ENCODE measurements around the gene DPP6.

Gene DPP6

DNA sequence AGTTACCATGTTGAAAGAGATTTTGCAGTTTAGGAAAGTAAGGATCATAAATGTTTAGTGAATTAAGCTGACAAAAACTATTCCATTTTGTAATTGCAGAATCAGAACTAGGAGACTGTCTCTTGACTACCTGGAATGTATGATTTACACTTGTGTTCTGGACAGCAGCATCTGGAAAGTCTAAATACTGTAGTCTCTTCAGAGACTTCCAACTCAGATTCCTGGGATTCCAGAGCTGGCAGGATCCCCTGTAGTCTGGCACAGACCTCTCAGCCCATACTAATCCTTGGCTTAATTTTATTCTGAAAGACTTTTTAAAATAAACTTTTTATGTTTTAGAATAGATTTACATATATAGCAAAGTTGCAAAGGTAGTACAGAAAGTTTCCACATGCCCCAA lies 452.7 kb downstream of the DPP6 start:
- ChIA-PET CTCF (no interaction called here), POLR2A (no interaction called here)
- TF ChIP-seq ARNT (IDR thresholded peaks at IDR 0.05) = no peak
- no peak for TF ChIP-seq BHLHE40 (IDR thresholded peaks at IDR 0.05; ENCODE audit: borderline replicate concordance)
- TF ChIP-seq CTBP1 (IDR thresholded peaks at IDR 0.05; ENCODE audit: borderline replicate concordance) = no peak
- TF ChIP-seq L3MBTL2 (conservative IDR thresholded peaks at IDR 0.05) = no peak
- no peak for TF ChIP-seq SP1 (IDR thresholded peaks at IDR 0.05)
- TF ChIP-seq ELF4 (IDR thresholded peaks at IDR 0.05) = no peak
- no peak for TF ChIP-seq HDGF (IDR thresholded peaks at IDR 0.05; ENCODE audit: borderline replicate concordance)
- TF ChIP-seq, protein P1, sequence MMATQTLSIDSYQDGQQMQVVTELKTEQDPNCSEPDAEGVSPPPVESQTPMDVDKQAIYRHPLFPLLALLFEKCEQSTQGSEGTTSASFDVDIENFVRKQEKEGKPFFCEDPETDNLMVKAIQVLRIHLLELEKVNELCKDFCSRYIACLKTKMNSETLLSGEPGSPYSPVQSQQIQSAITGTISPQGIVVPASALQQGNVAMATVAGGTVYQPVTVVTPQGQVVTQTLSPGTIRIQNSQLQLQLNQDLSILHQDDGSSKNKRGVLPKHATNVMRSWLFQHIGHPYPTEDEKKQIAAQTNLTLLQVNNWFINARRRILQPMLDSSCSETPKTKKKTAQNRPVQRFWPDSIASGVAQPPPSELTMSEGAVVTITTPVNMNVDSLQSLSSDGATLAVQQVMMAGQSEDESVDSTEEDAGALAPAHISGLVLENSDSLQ (IDR thresholded peaks at IDR 0.05) = no peak
- TF ChIP-seq NFRKB (IDR thresholded peaks at IDR 0.05) = no peak
- TF ChIP-seq FOXM1 (IDR thresholded peaks at IDR 0.05; ENCODE audit: borderline replicate concordance) = no peak
- TF ChIP-seq SUZ12 (IDR thresholded peaks at IDR 0.05) = no peak
- TF ChIP-seq ZNF384 (IDR thresholded peaks at IDR 0.05) = no peak

DNA sequence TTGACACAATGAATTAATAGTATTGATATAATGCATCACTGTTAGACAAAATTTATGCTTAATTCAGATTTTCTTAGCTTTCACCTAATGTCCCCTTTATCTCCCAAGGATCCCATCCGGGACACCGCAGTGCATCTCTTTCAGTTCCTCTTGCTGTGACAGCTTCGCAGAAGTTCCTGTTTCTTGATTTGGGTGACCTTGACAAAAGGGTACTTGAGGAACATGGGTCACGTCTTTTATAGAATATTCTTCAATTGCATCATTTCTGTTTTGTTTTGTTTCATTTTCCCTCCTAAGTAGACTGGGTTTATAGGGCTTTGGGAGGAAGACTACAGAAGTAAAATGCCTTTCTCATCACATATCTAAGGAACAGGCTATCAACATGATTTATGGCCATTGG lies 453.2 kb downstream of the DPP6 start:
- POLR2A ChIA-PET = no interaction called here
- TF ChIP-seq LEF1 (IDR thresholded peaks at IDR 0.05; ENCODE audit: borderline replicate concordance) = no peak
- no peak for TF ChIP-seq FOXM1 (IDR thresholded peaks at IDR 0.05; ENCODE audit: borderline replicate concordance)
- TF ChIP-seq, protein P1 (IDR thresholded peaks at IDR 0.05) = no peak
- no peak for TF ChIP-seq ZNF384 (IDR thresholded peaks at IDR 0.05)
- TF ChIP-seq HDGF (IDR thresholded peaks at IDR 0.05; ENCODE audit: borderline replicate concordance) = no peak
- no peak for TF ChIP-seq FOXK2 (IDR thresholded peaks at IDR 0.05)
- no peak for TF ChIP-seq NFRKB (IDR thresholded peaks at IDR 0.05)
- no peak for TF ChIP-seq TARDBP (IDR thresholded peaks at IDR 0.05)
- TF ChIP-seq ELF4 (IDR thresholded peaks at IDR 0.05) = no peak
- no peak for TF ChIP-seq BHLHE40 (IDR thresholded peaks at IDR 0.05; ENCODE audit: borderline replicate concordance)
- no peak for TF ChIP-seq ARNT (IDR thresholded peaks at IDR 0.05)
- TF ChIP-seq SUZ12 (IDR thresholded peaks at IDR 0.05) = no peak
- DNase-seq (ENCODE audit: extremely low spot score) = no peak
- CTCF ChIA-PET = no interaction called here

More for the DNA sequence above, 452.7 kb downstream of the DPP6 start:
- no peak for DNase-seq (ENCODE audit: extremely low spot score)

DNA sequence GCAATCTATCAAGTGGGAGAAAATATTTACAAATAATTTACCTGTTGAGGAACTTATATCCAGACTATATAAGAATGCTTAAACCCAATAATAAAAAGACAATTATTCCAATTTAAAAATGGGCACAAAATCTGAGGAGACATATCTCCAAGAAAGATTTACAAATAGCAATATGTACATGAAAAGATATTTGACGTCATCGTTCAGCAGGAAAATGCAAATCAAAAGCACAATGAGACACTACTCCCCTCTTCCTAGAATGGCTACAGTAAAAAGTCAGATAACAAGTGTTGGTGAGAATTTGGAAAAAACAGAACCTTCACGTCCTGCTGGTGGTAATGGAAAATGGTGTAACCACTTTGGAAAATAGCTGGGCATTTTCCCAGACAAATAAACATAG lies 457.0 kb downstream of the DPP6 start:
- no peak for TF ChIP-seq NFRKB (IDR thresholded peaks at IDR 0.05)

DNA sequence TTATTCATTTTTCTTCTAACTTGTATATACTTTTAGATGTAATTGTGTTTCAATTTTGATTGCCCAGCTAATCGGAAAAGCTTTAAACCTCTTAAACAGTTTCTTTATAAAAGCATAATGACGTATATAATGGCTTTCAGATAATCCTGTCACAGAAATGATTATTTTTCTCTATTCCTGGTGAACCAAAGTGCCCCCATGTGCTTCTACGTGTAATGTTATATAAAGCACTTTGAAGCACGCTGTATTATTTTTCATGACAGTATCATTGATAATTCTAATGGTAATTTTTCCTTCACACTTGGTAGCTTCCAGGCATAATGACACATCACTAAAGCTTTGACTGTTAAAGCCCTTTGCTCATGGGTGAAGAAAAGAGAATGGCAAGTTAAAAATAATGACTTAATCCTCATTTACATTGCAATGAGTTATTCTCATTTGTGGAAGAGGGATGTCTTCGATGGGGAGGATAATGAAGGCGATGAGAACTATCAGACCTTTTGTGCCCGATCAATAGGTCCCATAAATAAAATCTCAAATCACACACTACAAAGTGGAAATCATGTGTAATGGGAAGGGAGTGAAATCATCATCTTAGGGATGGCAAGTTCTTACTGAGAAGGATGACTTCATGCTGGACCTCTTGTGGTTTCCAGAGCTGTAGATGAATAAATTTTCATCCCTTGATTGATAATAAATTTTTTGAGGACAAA lies 460.1 kb downstream of the DPP6 start:
- TF ChIP-seq BHLHE40 (IDR thresholded peaks at IDR 0.05; ENCODE audit: borderline replicate concordance) (no peak), ZNF384 (IDR thresholded peaks at IDR 0.05) (no peak), SUZ12 (IDR thresholded peaks at IDR 0.05) (no peak), LEF1 (IDR thresholded peaks at IDR 0.05; ENCODE audit: borderline replicate concordance) (no peak), FOXA1 (IDR thresholded peaks at IDR 0.05) (no peak), HDGF (IDR thresholded peaks at IDR 0.05; ENCODE audit: borderline replicate concordance) (no peak), ARNT (IDR thresholded peaks at IDR 0.05) (no peak)
- POLR2A ChIA-PET = no interaction called here
- CTCF ChIA-PET = interaction anchor here (0.6 kb wide), 1 partner anchor 35 kb away, joined by 3 read pairs; no protein-coding TSS in a partner anchor
- DNase-seq (ENCODE audit: extremely low spot score) = no peak

More for the DNA sequence above, 457.0 kb downstream of the DPP6 start:
- ChIA-PET CTCF (no interaction called here), POLR2A (no interaction called here)
- no peak for DNase-seq (ENCODE audit: extremely low spot score)

DNA sequence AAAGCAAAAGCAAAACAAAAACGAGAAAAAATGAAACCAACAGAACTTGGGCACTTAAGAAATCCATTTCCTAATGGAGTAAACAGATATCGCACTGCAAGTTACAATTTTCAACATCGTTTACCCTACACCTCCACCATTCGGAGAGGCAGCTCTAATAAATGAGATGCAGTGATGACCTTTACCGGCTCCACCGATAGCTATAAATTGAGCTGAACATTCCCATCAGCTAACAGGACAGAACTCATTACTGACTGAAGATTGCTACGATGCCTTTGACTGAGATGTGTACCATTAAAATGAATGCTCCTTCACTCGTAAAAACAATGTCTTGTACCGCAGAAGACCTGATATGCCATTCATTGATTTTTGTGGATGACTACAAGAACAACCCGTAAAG lies 465.6 kb downstream of the DPP6 start:
- no peak for DNase-seq (ENCODE audit: extremely low spot score)
- POLR2A ChIA-PET = no interaction called here
- CTCF ChIA-PET = no interaction called here
- TF ChIP-seq, protein P1 (IDR thresholded peaks at IDR 0.05) = no peak
- TF ChIP-seq L3MBTL2 (conservative IDR thresholded peaks at IDR 0.05) (no peak), TARDBP (IDR thresholded peaks at IDR 0.05) (no peak), ELF4 (IDR thresholded peaks at IDR 0.05) (no peak), CTBP1 (IDR thresholded peaks at IDR 0.05; ENCODE audit: borderline replicate concordance) (no peak), FOXK2 (IDR thresholded peaks at IDR 0.05) (no peak), BHLHE40 (IDR thresholded peaks at IDR 0.05; ENCODE audit: borderline replicate concordance) (no peak), HDGF (IDR thresholded peaks at IDR 0.05; ENCODE audit: borderline replicate concordance) (no peak), ZNF384 (IDR thresholded peaks at IDR 0.05) (no peak)

DNA sequence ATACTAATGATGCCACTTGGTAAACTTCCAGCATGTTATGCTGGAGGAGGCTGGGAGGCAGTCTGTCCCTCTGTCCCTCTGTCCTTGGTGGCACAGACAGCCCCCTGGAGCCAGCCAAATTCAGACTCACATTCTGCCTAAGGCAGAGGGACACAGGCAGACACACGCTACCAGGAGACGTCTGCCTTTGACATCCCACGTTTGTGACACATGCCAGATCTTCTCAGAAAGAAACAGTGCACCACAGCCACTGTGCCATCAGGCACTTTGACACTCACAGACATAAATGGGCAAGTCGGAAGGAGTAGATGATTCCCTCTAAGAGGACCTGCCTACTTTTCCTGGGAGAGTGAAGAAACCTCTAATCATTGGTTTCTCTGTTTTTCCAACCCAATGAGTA lies 467.0 kb downstream of the DPP6 start:
- no peak for TF ChIP-seq CTBP1 (IDR thresholded peaks at IDR 0.05; ENCODE audit: borderline replicate concordance)
- TF ChIP-seq LEF1 (IDR thresholded peaks at IDR 0.05; ENCODE audit: borderline replicate concordance) = no peak
- no peak for TF ChIP-seq L3MBTL2 (conservative IDR thresholded peaks at IDR 0.05)
- TF ChIP-seq ELF4 (IDR thresholded peaks at IDR 0.05) = no peak
- TF ChIP-seq TARDBP (IDR thresholded peaks at IDR 0.05) = no peak
- TF ChIP-seq HDGF (IDR thresholded peaks at IDR 0.05; ENCODE audit: borderline replicate concordance) = no peak
- TF ChIP-seq, protein P1 (IDR thresholded peaks at IDR 0.05) = no peak
- TF ChIP-seq ZNF384 (IDR thresholded peaks at IDR 0.05) = no peak
- ChIA-PET CTCF (no interaction called here), POLR2A (no interaction called here)
- DNase-seq (ENCODE audit: extremely low spot score) = no peak

Measured in HEK293T (cell line).